HepG2 (cell line): Measurements from ENCODE around the gene HAX1. TPM values are rescaled to one million over a fixed set of nuclear protein-coding genes. Genes with fewer than 3 reads are reported as not detected.

Experiments used
- KMT2B ChIP-seq: IDR thresholded peaks from 2 replicates; pipeline ENCODE4 v1.6.1; 2016; ENCODE audit warnings: missing genetic modification reagents, missing compliant biosample characterization
- NRL ChIP-seq: sonication (generic); formaldehyde crosslinking; IDR thresholded peaks from 2 replicates; pipeline ENCODE4 v1.5.0; 2020; ENCODE audit warnings: missing genetic modification reagents, mild to moderate bottlenecking, moderate library complexity, borderline replicate concordance
- POLR2AphosphoS5 ChIP-seq: IDR thresholded peaks from 2 replicates; pipeline ENCODE4 v1.6.1; 2012; ENCODE audit warnings: low read depth, low read length
- RARG ChIP-seq: sonication (generic); formaldehyde crosslinking; IDR thresholded peaks from 2 replicates; pipeline ENCODE4 v1.4.0; 2020; ENCODE audit warnings: low read depth, mild to moderate bottlenecking, missing genetic modification reagents
- SPEN ChIP-seq: sonication (generic); formaldehyde crosslinking; IDR thresholded peaks from 2 replicates; pipeline ENCODE4 v1.5.1; 2020; ENCODE audit warnings: low read depth, mild to moderate bottlenecking, missing genetic modification reagents
- THYN1 ChIP-seq: sonication (generic); formaldehyde crosslinking; IDR thresholded peaks from 2 replicates; pipeline ENCODE4 v1.8.1; 2023; ENCODE audit warnings: low read depth, mild to moderate bottlenecking, moderate library complexity, missing genetic modification reagents, borderline replicate concordance
- ZFX ChIP-seq: sonication (generic); formaldehyde crosslinking; IDR thresholded peaks from 2 replicates; pipeline ENCODE4 v1.4.0; 2020; ENCODE audit warnings: mild to moderate bottlenecking, low read depth, missing genetic modification reagents, moderate library complexity
- ZNF431 ChIP-seq: sonication (generic); formaldehyde crosslinking; IDR thresholded peaks from 2 replicates; pipeline ENCODE4 v1.9.0; 2022; ENCODE audit warnings: missing genetic modification reagents, low read depth, mild to moderate bottlenecking, borderline replicate concordance
- ZSCAN25 ChIP-seq: sonication (generic); formaldehyde crosslinking; IDR thresholded peaks from 2 replicates; pipeline ENCODE4 v1.8.0; 2022; ENCODE audit warnings: mild to moderate bottlenecking, missing genetic modification reagents
- polyA plus RNA-seq, 8 experiments: library from polyadenylated mRNA; depleted of rRNA in 3 of 8; stranded (reverse) in 7 of 8; unstranded in 1 of 8; fragments of >200 nt; fragmentation: Illumina TruSeq in 4 of 8; extraction: Trizol in 4 of 8; gene quantifications; 2 replicates each; pipeline versions ENCODE4 v1.2.1 to v1.2.3, GENCODE V29; 2011 to 2016; ENCODE audit warnings: low read depth in 4 of 8, missing spikeins in 1 of 8, mixed read lengths in 1 of 8; ENCODE audit not compliant: insufficient read depth in 1 of 8
- total RNA-seq, 5 experiments: library from RNA; depleted of rRNA; stranded (reverse); fragments of >200 nt; fragmentation: Illumina TruSeq; extraction: Trizol; gene quantifications; 2 replicates each; pipeline ENCODE4 v1.2.3, GENCODE V29; 2016; ENCODE audit warnings: low read depth in 1 of 5
- TF ChIP-seq, protein P1 (sequence below): IDR thresholded peaks from 2 replicates; pipeline ENCODE4 v1.6.1; 2016; ENCODE audit warnings: missing compliant biosample characterization, missing genetic modification reagents, borderline replicate concordance
- TF ChIP-seq, protein P2 (sequence below): IDR thresholded peaks from 2 replicates; pipeline ENCODE4 v1.6.1; 2018; ENCODE audit warnings: missing genetic modification reagents, mild to moderate bottlenecking, missing compliant biosample characterization
- TF ChIP-seq, protein P3 (sequence below): sonication (generic); formaldehyde crosslinking; IDR thresholded peaks from 2 replicates; pipeline ENCODE4 v1.8.0; 2022; ENCODE audit warnings: mild to moderate bottlenecking, missing genetic modification reagents; ENCODE audit not compliant: insufficient replicate concordance
- TF ChIP-seq, protein P4 (sequence below): sonication (generic); formaldehyde crosslinking; IDR thresholded peaks from 2 replicates; pipeline ENCODE4 v1.4.0; 2020; ENCODE audit warnings: missing genetic modification reagents, mild to moderate bottlenecking, borderline replicate concordance
- TF ChIP-seq, protein P5 (sequence below): sonication (generic); formaldehyde crosslinking; IDR thresholded peaks from 2 replicates; pipeline ENCODE4 v1.4.0; 2020; ENCODE audit warnings: missing genetic modification reagents
- TF ChIP-seq, protein P6 (sequence below): sonication (generic); formaldehyde crosslinking; IDR thresholded peaks from 2 replicates; pipeline ENCODE4 v1.5.1; 2020; ENCODE audit warnings: missing genetic modification reagents, mild to moderate bottlenecking, borderline replicate concordance
- TF ChIP-seq, protein P7 (sequence below): IDR thresholded peaks from 2 replicates; pipeline ENCODE4 v1.6.1; 2016; ENCODE audit warnings: low read depth, control low read depth

The HAX1 gene
- total and polyA plus RNA-seq, 2 of the 13 experiments (the other 11 are each of a cell fraction or from before 2014, with no cell fraction given): 89.2 to 128 TPM

DNA sequence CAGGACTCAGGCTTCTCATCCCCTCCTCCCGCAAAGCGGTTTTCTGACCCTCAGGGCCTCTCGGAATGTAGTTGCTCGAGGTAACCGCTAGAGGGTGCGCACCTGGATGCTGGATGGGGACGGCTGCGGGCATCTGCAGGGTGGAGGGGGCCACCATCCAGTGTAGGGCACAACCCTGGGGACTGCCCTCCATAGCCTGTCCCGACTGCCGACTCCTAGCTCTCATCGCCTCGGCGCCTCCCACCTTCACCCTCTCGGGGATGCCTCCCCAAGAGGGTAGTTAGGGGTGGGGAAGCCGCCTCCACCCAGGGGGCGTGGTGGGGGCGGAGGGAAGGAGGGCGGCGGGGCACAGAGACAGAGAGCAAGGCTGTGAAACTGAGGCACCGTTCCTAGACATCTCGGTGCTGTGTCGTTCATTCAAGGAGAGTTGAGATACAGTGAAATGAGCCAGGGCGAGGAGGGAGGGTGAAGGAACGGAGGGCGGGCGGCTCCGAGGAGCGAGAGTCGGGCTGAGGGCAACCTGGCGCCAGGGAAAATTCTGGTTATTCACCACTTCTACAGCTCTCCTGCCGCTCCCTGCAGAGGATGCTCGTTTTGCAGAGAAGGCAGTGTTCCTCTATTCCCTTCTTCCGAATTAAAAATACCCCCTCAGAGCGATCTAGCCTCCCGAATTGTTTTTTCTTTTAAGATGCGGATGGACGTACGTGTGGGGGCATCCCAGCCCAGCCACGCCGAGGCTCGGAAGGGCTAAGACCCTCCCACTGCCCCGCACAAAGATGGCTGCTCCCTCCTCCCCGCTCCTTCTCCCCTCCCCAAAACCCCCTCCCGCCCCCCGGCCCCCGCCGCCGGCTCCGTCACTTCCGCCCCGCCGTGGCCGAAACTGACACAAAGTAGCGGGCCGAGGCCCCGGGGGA lies 52.5 kb downstream of the HAX1 start, which contains the start of gene ATP8B2 (continued):
- TF ChIP-seq ZFX (CRISPR knock-in tag): 0 out of 2 replicates have a peak, but pooled peaks have one; percentile 11
- TF ChIP-seq, protein P1, sequence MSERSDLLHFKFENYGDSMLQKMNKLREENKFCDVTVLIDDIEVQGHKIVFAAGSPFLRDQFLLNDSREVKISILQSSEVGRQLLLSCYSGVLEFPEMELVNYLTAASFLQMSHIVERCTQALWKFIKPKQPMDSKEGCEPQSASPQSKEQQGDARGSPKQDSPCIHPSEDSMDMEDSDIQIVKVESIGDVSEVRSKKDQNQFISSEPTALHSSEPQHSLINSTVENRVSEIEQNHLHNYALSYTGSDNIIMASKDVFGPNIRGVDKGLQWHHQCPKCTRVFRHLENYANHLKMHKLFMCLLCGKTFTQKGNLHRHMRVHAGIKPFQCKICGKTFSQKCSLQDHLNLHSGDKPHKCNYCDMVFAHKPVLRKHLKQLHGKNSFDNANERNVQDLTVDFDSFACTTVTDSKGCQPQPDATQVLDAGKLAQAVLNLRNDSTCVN (CRISPR knock-in tag): 0 out of 2 replicates have a peak, but pooled peaks have one; percentile 37
- TF ChIP-seq, protein P2, sequence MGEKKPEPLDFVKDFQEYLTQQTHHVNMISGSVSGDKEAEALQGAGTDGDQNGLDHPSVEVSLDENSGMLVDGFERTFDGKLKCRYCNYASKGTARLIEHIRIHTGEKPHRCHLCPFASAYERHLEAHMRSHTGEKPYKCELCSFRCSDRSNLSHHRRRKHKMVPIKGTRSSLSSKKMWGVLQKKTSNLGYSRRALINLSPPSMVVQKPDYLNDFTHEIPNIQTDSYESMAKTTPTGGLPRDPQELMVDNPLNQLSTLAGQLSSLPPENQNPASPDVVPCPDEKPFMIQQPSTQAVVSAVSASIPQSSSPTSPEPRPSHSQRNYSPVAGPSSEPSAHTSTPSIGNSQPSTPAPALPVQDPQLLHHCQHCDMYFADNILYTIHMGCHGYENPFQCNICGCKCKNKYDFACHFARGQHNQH: 0 out of 2 replicates have a peak, but pooled peaks have one; percentile 38
- TF ChIP-seq ZNF431 (CRISPR knock-in tag): no peak
- 0 out of 2 replicates have a peak, but pooled peaks have one; percentile 22 for TF ChIP-seq KMT2B (CRISPR knock-in tag)
- TF ChIP-seq, protein P3, sequence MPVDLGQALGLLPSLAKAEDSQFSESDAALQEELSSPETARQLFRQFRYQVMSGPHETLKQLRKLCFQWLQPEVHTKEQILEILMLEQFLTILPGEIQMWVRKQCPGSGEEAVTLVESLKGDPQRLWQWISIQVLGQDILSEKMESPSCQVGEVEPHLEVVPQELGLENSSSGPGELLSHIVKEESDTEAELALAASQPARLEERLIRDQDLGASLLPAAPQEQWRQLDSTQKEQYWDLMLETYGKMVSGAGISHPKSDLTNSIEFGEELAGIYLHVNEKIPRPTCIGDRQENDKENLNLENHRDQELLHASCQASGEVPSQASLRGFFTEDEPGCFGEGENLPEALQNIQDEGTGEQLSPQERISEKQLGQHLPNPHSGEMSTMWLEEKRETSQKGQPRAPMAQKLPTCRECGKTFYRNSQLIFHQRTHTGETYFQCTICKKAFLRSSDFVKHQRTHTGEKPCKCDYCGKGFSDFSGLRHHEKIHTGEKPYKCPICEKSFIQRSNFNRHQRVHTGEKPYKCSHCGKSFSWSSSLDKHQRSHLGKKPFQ: no peak
- TF ChIP-seq, protein P4, sequence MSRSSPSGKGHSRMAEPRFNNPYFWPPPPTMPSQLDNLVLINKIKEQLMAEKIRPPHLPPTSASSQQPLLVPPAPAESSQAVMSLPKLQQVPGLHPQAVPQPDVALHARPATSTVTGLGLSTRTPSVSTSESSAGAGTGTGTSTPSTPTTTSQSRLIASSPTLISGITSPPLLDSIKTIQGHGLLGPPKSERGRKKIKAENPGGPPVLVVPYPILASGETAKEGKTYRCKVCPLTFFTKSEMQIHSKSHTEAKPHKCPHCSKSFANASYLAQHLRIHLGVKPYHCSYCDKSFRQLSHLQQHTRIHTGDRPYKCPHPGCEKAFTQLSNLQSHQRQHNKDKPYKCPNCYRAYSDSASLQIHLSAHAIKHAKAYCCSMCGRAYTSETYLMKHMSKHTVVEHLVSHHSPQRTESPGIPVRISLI (CRISPR knock-in tag): no peak; the same call in 1 of the 2 replicates
- no peak for TF ChIP-seq SPEN (CRISPR knock-in tag)
- TF ChIP-seq, protein P5, sequence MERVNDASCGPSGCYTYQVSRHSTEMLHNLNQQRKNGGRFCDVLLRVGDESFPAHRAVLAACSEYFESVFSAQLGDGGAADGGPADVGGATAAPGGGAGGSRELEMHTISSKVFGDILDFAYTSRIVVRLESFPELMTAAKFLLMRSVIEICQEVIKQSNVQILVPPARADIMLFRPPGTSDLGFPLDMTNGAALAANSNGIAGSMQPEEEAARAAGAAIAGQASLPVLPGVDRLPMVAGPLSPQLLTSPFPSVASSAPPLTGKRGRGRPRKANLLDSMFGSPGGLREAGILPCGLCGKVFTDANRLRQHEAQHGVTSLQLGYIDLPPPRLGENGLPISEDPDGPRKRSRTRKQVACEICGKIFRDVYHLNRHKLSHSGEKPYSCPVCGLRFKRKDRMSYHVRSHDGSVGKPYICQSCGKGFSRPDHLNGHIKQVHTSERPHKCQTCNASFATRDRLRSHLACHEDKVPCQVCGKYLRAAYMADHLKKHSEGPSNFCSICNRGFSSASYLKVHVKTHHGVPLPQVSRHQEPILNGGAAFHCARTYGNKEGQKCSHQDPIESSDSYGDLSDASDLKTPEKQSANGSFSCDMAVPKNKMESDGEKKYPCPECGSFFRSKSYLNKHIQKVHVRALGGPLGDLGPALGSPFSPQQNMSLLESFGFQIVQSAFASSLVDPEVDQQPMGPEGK (CRISPR knock-in tag): peak; percentile 94
- TF ChIP-seq ZSCAN25 (CRISPR knock-in tag): 0 out of 2 replicates have a peak, but pooled peaks have one; percentile 22
- no peak for TF ChIP-seq THYN1 (CRISPR knock-in tag)
- TF ChIP-seq, protein P6, sequence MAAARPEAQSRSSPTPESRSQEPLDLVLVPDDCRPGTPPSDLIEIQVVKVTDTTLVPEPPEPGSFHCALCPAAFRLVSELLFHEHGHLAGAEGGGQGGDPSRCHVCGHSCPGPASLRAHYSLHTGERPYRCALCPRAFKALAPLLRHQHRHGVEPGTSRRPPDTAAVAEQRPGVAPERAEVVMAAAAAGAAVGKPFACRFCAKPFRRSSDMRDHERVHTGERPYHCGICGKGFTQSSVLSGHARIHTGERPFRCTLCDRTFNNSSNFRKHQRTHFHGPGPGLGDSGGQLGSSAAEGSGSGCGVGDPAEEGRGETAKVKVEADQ: no peak
- TF ChIP-seq RARG (CRISPR knock-in tag): no peak
- TF ChIP-seq NRL (CRISPR knock-in tag): peak; percentile 66; the same call in 1 of the 2 replicates
- TF ChIP-seq, protein P7, sequence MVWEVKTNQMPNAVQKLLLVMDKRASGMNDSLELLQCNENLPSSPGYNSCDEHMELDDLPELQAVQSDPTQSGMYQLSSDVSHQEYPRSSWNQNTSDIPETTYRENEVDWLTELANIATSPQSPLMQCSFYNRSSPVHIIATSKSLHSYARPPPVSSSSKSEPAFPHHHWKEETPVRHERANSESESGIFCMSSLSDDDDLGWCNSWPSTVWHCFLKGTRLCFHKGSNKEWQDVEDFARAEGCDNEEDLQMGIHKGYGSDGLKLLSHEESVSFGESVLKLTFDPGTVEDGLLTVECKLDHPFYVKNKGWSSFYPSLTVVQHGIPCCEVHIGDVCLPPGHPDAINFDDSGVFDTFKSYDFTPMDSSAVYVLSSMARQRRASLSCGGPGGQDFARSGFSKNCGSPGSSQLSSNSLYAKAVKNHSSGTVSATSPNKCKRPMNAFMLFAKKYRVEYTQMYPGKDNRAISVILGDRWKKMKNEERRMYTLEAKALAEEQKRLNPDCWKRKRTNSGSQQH (CRISPR knock-in tag): no peak; the same call in 1 of the 2 replicates
- no peak for TF ChIP-seq POLR2AphosphoS5
